EL (cell line): Measurements from ENCODE around the gene ADGRG1.
"Not testable (repeated sequence)": the region's sequence is repeated elsewhere in the genome, so short reads cannot be mapped to it uniquely, and the experiment has no call there.

ENCODE experiments used
- DNase-seq: peaks from one replicate; pipeline ENCODE4 v3.0.0-alpha.2; 2016

The ADGRG1 gene

DNA sequence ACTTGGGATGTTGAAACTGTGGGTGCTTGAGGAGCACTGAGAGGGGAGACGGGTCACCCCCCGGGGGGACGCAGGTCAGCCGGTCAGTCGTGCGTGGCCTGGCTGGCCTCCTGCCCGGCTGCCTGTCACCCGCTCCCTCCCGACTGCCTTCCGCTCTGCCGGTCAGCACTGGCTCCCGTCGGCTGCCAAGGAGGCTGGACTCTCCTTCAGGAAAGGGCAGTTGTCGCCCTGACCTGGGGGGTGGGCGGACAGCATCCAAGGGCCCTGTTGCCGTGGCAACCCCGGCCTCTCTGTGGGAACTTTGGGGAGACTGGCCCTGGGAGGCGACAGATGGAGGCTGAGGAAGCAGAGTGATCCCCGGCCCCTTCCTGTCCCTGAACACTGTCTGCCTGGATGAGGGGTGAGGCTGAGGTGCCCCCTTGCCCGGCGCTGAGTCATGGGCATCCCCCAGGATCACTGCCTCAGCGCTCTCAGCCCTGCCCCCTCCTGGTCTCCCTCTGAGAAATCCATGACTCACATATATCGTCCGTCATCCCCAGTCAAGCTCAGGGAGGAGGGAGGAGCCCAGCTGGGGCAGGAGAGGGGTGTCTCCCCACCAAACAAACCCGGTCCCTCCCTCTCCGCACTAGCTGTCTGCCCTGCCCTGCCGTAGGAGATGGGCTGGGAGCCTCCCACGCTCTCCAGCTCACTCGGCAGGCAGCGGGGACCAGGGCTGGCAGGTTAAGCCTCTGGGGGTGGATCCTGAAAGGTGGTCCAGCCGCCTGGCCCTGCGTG lies at the start of gene ADGRG1:
Gene ADGRG1 (plus strand): TSS at position 623 of the 774 bp plus-strand sequence. CDS start 21,658 bp downstream, outside the sequence.
- DNase-seq = peak; percentile 98

DNA sequence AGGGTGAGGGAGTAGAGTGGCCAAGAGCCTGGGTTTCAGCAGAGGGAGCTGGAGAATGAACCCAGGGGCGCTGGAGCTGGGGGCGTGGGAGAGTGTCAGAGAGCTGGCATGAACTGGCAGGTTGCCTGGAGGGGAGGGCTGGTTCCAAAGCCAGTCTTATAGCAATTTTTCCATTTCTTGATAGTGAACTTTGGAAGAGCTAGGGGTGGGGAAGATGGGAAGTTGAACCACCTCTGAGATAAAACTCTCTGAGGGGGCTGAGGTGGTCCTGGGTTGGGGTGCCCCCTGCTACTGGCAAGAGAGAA lies 49.1 kb upstream of the ADGRG1 start:
- no peak for DNase-seq

DNA sequence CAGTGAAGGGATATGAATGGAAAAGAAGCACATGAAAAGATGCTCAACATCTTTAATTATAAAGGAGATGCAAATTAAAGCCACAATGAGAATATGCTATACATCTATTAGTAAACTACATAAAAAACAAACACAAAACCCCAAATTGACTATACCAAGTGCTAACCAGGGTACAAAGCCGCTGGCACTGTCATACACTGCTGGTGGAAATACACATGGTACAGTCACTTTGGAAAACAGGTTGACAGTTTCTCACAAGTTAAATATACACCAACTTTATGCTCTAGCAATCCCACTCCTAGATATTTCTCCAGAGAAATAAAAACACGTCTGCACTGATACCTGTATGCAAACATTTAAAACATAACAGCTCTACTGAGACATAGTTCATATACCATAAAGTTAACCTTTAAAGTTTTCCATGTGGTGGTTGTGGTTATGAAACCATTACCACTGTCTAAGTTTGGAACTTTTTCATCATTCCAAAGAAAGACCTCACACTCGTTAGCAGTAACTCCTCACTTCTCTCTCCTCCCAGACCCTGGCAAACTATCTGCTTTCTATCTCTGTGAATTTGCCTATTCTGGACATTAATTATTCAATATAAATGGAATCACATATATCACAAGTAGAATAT lies 43.3 kb upstream of the ADGRG1 start:
- no peak for DNase-seq

DNA sequence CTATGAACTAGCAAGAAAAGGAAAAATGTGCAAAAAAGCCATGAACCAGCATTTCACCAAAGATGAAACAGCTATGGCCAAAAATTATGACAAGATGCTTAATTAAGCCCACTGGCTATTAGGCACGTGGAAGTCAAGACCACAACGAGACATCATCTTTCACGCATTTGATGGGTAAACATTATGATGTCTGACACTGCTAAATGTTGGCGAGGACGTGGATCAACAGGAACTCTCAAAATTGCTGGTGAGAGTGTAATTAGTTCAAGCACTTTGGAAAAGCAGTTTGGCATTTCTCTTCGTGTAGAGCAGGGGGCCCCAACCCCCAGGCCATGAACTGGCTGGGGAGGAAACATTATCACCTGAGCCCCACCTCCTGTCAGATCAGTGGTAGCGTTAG lies 39.6 kb upstream of the ADGRG1 start:
- no peak for DNase-seq

DNA sequence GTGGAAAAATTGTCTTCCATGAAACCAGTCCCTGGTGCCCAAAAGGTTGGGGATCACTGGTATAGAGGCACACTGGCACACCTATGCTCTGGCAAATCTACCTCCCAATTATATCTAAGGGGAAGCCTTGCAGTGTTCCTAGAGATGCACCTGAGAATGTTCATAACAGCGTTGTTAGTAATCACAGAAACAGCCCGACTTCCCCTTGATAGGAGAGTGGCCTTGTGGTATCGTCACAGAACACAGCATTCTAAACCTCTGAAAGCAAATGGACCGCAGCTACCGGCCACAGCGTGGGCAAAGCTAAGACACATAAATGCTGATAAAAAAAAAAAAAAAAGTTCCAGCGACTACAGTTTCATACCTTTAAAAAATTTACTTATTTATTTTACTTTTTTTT lies 39.1 kb upstream of the ADGRG1 start:
- DNase-seq = no peak

DNA sequence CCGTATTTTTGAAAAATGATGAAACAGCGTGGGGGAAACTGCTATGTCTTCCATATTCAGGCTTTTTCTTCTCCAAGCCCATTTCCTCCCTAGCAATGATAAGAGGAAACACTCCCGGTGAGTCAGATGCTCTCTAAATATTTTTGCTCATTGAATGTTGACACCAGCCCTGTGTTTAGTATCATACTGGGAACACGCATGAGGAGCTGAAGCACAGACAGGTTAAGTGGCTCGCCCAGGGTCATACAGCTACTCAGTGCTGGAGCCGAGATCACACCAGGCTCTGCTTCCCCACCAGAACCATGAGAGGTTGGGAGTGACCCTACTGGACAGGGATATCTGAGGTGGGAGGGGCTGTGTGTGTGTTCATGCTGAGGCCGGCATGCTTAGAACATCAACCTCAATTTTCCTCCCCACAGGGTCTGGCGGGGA lies 37.8 kb upstream of the ADGRG1 start:
- peak; percentile 72 for DNase-seq

DNA sequence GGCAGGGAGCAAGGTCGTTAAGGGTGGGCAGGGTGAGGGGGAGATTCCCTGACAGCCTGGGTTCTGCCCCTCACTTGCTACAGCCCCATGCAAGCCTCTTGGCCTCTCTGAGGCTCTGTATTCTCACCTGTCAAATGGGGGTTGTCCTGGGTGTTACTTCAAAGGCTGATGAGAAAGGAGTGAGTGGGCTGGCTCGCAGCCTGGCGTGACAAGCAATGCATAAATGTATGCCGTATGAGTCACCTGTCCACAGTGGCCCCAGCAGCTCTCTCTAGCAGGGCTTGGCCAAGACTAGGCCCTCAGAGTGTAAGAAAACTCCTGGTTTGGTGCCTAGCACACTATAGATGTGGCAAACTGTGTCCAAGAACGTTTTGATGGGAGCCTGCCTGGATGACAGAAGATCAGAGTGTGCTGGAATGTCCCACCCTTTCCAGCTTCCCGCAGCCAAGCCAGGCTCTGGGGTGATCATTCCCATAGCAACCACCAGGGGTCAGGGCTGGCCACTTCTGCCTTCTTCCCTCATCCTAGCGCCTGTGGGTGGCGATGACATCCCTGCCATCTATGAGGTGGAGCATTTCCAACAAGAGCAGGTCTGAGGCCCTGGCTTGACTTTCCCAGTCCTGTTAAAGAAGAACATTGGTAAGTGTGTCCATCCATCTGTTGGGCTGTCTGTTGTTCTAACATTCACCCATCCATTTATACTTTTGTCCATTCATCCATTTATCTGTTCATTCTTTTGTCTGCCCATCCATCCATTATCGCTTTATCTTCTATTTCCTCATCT lies 37.2 kb upstream of the ADGRG1 start:
- peak; percentile 83 for DNase-seq

DNA sequence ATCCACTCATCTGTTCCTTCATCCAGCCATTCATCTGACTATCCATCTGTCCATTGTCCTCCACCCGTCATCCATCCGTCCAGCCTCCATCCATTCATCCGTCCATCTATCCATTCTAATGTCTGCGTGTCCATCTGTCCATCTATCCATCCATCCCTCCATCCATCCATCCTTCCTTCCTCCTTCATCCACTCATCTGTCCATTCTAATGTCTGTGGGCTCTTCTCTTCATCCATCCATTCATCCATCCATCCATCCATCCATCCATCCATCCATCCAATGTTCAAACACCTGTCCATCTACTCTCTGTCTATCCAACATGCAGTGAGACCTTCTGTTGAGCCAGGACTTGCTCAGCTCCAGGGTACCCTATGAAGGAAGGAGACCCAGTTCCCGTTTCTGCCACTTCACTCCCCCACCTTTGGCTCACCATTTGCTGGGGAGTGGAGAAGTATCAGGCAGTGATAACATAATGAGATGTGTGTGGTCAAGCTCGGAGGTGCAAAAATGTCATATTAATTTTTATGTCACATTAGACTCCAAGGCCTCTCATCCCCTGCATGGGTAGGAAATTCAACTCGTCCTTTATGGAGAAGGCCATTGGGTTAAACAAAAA lies 36.5 kb upstream of the ADGRG1 start:
- no peak for DNase-seq

DNA sequence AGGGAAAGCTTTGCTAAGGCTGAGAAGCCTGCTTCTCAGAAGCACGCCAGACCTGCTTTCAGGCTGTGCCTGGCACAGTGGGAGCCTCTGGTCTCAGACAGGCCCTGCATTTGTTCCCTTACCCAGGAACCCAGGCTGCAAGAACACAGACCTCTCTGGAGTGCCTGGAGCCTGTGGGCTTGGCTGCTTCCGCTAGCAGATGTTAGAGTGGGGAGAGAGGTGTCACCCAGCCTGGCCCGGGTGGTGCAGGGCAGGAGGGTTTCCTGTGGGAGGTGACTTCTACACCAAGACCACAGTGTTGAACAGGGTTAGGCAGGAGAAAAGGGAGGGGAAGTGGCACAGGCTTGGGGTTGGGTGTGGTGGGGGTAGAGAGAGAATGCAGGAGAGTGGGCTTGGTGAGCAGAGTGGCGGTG lies 35.8 kb upstream of the ADGRG1 start:
- DNase-seq = no peak

DNA sequence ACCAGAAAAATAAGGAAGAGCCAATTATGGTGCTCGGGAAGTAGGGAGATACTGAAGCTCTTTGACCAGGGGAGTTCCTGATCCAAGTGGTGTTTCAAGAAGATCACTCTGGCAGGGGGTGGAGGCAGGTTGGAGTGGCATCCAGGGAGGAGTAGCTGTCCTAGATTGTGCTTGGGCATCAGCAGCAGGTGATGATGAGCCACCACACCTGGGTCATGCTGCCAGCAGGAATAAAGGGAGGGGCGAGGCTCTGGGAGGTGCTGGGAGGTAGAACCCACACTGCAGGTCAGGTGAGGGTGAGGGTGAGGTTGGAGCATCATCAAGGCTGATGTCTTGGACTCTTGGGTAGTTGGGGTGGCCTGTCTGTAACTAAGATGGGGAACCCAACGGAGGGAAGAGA lies 35.4 kb upstream of the ADGRG1 start:
- DNase-seq = no peak

DNA sequence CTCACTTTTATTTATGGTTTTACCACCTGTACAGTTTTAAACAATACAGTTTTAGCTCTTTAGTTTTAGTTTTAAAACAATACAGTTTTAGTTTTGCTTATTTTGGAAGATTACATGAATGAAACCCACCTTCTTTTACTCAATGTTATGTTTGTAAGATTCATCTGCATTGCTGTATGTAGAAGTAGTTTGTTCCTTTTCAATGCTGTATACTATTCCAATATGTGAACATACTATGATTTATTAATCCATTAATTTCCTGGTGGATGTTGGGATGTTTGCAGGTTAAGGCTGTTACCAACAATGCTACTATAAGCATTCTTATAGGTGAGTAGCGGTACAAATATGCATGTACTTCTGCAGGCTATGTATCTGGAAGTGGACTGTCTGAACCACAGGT lies 34.4 kb upstream of the ADGRG1 start:
- DNase-seq = no peak

DNA sequence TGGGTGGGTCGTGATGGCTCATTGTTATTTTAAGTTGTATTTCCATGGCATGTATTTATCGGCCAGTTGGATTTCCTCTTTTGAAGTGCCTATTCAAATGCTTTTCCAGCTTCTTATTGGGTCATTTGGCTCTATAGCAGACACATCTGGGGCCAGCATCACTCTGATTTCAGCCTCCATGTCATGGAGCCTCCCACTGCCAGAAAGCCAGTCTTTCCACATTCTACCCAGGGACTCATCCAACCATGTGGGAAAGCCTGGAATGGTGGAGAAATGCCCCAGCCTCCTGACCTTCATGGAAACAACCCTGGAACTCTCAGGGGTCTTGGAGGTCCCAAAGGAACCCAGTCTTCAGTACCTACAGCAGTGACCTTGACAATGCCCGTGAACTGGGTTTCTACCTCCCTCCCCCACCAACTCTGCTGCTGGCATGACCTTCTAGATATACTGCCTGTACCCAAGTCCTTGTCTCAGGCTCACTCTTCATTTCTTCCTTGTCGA lies 33.8 kb upstream of the ADGRG1 start:
- DNase-seq = no peak

DNA sequence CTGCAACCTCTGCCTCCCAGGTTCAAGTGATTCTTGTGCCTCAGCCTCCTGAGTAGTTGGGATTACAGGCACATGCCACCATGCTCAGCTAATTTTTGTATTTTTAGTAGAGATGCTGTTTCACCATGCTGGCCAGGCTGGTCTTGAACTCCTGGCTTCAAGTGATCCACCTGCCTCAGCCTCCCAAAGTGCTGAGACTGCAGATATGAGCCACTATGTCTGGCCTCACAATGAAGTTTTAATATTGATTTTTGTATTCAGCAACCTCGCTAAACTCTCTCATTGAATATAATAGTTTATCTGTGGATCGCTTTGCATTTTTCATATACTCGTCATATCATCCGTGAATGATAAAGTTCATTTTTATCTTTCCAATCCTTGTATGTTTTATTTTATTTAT lies 32.2 kb upstream of the ADGRG1 start:
- not testable (repeated sequence) for DNase-seq

DNA sequence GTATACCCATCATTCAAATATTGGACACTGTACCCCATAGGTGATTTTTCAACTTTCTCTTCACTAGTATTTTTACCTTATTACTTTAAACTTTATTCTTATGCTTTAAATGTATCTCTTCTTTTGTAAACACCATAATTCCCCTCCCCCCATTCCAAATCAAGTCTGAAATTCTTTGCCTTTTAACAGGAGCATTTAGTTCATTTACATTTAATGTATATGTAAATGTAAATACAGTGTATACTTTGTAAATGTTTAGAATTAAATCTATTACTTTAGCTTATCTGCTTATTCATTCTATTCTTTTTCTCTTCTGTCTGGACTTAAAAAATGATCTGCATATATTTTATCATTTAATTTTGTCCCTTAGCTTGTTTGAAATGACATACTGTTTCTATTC lies 30.0 kb upstream of the ADGRG1 start:
- DNase-seq = no peak

DNA sequence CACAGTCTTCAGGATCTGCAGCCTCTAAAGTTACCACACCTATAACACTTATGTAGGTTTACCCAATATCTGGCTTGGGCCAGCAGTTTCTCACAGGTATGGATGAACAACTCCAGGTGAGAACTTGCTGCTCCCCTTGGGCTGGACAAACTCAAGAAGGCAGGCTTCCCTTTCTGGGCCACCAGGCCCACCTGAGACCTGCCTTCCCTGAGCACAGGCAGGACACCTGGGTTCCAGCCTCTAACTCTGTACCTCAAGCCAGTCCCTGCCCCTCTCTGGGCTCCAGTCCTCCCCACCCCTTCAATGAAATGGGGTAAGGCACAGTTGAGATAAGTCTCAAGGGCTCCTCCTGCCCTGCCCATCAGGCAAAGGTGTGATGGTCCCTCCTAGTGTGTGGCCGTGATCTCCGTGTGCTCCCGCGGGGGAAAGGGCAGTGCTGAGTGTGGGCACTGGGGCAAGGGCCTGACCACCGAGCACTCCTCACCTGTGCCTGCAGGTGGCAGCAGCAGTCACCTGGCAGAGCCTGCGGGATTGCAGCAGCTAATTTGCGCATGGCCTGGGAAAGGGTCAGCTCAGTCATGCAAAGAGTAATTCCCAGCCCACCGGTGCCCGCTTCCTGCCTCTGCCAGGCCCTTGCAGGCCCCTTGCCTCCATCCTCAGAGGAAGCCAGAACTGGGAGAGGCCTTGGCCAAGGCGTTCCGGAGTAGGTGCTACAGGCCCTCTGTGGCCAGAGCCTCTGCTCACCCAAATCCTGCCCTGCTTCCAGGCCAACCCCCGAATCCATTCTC lies 28.2 kb upstream of the ADGRG1 start:
- DNase-seq = peak; percentile 45

DNA sequence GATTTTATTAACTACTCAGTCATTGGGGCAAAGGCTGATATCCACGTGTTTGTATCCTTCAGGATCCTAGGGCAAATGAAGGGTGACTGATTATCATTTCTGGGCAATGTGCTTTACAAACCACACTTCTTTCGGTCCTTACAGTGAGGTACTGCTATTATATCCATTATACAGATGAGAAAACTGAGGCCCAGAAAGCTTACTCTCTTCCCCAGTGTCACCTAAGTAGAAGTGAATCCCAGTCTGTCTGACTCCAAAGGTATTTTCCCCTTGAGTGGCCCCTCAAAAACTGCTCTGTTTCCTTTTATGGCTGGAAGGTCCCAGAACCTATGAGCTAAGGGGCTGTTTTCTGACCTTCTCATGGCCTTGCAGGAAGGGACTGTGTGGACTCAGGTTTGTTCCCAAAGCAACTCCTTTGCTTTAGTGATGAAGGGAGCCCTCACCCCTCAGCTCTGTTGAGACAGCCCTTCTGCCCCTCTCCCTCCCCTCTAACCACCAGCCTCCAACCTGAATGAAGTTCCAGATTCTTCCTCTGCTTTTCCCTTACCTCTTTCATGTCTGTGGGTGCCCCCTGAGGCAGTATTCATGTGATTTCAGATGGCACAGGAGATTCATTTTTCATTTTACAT lies 27.4 kb upstream of the ADGRG1 start:
- no peak for DNase-seq

DNA sequence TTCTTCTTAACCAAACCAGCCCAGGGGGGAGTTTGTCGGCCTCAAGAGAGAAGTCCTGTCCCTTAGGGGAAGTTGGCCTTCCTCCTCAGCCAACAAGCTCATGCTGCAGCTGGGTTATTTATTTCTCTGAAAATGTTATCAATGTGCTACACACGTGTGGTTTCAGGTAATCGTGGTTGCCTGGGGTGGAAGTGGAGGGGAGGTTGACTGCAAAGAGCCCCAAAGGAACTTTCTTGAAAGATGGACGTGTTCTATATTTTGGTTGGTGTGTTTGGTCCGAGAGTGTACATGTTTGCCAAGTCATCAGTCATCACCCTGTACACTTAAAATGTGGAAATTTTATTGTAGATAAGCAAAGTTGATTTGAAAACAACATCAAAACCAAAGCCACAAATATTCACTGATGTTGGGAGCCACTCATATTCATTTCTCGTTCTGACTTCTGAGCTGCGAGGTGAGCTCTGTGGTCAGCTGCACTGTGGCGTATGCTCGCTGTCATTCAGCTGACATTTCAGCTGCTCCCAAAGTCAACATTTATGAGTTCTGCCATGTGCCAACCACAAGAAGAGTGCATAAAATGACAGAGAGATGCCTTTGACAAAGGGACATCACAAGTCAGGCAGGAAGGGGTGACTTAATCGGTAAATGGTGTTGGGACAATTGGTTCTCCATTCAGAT lies 26.5 kb upstream of the ADGRG1 start:
- no peak for DNase-seq

DNA sequence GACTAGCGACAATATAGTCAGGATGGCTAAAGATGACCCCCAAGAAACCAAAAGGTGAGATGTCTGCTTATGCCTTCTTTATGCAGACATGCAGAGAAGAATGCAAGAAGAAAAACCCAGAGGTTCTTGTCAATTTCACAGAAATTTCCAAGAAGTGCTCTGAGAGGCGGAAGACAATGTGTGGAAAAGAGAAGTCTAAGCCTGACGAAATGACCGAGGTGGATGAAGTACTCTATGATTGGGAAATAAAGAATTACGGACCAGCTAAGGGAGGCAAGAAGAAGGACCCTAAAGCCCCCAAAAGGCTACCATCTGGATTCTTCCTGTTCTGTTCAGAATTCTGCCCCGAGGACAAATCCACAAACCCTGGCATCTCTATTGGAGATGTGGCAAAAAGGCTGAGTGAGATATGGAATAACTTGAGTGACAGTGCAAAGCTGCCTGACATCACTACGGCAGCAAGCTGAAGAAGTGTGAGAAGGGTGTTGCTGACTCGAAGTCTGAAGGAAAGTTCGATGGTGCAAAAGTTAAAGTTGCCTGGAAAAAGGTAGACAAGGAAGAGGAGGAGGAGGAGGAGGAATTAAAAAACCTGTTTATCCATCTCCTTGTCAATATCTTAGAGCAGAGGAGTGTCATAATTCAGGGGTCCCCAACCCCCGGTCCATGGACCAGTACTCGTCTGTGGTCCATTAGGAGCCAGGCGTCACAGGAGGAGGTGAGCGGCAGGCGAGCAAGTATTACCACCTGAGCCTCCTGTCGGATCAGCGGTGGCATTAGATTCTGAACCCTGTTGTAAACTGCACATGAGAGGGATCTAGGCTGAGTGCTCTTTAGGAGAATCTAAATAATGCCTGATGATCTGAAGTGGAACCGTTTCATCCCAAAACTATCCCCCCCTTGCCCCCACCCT lies 25.1 kb upstream of the ADGRG1 start:
- DNase-seq = no peak

DNA sequence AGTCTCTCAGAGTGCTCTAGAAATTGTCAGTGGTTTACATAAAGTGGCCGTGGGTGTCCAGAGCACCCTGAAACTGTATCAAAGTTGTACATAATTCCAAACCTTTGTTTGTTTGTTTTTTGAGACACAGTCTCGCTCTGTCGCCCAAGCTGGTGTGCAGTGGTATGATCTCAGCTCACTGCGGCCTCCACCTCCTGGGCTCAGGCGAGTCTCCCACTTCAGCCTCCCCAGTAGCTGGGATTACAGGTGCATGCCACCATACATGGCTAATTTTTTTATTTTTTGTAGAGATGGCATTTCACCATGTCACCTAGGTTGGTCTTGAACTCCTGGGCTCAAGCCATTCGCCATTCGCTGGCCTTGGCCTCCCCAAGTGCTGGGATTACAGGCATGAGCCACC lies 24.3 kb upstream of the ADGRG1 start:
- DNase-seq = no peak

DNA sequence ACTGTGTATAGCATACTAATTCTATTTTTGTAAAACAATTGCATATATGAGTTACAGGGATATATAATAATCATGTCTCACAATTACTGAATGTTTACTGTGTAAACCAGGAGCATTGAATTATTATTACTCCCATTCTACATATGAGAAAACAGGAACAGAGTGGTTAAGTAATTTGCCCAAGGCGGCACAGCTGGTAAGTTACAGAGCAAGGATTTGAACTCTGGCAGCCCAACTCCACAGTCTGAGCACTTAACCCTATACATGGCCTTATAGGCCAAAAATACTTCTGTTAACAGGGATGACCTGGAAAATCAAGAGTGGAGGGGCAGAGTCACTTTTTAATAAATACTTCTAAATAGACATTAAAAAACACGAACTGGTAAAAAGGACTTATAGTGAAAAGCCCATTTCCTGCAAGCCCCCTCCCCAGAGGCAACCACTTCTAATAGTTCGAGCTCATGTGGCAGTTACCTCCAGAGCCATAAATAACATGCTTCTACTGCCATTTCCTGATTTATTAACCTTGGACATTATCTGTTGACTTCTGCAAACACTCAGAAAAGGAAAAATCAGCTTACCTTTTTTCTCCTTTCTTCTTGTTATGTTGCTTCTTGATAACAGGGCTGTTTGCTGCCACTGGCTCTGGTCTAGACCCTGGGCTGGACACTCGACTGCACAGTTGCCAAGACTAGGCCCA lies 22.1 kb upstream of the ADGRG1 start:
- DNase-seq = no peak
